HG03025 (cell line): ENCODE results near the gene SAE1.
"Not testable (repeated sequence)": the region's sequence is repeated elsewhere in the genome, so short reads cannot be mapped to it uniquely, and the experiment has no call there.

Experiments used
- ATAC-seq: cut with Tn5 transposase; IDR thresholded peaks from one replicate; pipeline ENCODE4 v1.9.1; 2021; ENCODE audit warnings: mild to moderate bottlenecking, moderate library complexity; ENCODE audit not compliant: unreplicated experiment, low FRiP score

SAE1 gene

GRCh38 chr19:47232422-47233211 is 102.0 kb downstream of the SAE1 start:
- no peak for ATAC-seq

DNA sequence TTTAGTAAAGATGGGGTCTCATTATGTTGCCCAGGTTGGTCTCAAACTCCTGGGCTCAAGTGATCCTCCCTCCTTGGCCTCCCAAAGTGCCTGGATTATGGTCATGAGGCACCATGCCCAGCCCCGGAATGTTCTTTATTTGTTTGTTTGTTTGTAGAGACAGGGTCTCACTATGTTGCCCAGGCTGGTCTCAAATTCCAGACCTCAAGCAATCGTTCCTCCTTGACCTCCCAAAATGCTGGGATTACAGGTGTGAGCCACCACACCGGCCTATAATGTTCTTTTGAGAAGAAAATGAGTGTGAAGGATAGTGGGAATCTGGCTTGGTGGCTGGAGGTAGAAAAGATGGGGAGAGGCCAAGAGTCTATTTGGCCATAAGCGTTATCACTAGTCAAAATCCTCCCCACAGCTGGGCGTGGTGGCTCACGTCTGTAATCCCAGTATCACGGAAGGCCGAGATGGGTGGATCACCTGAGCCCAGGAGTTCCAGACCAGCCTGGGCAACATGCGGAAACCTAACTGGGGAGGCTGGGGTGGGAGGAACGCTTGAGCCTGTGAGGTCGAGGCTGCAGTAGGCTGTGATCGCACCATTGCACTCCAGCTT is 105.5 kb downstream of the SAE1 start:
- ATAC-seq, result no peak

GRCh38 chr19:47239152-47239551 is 108.5 kb downstream of the SAE1 start:
- no peak for ATAC-seq

GRCh38 chr19:47239610-47240296 is 109.1 kb downstream of the SAE1 start:
- no peak for ATAC-seq

DNA sequence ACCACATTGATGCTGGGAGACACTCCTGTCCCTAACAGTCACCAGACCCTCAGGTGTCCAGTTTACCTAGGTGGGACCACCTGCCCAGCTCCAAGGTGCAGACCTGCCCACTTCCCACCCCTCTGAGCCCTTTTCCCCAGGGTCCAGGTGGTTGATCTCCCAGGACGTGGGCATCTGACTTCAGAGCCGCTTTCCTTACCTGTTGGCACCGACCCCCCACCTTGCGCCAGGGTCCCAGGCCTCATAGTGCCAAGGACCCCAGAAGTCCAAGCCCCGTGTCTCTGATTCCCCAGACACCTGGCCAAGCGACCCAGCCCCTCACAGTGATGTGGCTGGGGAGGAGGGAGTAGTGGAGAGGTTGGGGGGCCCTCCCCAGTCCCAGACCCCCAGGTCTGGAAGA is 109.9 kb downstream of the SAE1 start:
- no peak for ATAC-seq

DNA sequence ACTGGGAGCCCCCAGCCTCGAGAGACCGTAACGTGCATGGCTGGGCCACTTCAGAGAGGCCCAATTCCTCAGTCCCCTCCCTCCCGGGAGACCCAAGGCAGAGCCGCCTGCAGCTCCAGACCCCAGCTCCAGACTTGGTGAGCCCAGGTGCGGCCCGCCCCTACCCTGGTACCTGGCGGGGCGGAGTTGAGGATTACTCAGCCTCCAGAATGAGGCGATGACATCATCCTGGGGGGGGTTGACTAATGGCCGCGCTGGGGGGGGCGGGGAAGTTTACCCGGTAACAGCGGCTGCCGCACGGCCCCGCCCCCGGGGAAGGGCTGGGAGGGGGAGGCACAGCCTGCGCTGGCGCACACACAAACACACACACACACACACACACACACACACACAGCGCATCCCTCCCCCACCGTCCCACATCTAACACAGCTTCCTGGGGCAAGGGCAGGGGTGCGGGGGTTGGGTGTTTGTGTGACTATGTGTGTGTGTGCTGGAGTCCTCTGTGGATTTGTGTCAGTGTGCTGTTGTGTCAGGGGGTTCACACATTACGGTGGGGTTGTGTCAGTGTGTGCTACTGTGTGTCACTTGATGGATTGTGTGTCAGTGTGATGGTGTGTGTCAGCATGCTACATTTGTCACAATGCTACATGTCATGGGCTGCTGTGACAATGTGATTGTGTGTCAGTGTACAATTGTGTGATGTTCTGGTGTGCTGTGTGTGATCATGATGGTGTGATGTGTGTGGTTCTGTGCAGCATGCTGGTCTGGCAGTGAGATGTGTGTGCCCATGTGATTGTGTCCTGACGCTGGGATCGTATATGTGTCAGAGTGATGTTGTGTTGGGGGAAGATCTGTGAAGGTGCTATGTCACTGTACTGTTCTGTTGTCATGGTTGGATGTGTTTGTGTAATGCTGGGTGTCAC is 110.6 kb downstream of the SAE1 start:
- ATAC-seq, result no peak

GRCh38 chr19:47241919-47242577 is 111.4 kb downstream of the SAE1 start:
- no peak for ATAC-seq

GRCh38 chr19:47243364-47243775 is 112.7 kb downstream of the SAE1 start:
- no peak for ATAC-seq

GRCh38 chr19:47243776-47244547 is 113.3 kb downstream of the SAE1 start:
- peak; percentile 40 for ATAC-seq

DNA sequence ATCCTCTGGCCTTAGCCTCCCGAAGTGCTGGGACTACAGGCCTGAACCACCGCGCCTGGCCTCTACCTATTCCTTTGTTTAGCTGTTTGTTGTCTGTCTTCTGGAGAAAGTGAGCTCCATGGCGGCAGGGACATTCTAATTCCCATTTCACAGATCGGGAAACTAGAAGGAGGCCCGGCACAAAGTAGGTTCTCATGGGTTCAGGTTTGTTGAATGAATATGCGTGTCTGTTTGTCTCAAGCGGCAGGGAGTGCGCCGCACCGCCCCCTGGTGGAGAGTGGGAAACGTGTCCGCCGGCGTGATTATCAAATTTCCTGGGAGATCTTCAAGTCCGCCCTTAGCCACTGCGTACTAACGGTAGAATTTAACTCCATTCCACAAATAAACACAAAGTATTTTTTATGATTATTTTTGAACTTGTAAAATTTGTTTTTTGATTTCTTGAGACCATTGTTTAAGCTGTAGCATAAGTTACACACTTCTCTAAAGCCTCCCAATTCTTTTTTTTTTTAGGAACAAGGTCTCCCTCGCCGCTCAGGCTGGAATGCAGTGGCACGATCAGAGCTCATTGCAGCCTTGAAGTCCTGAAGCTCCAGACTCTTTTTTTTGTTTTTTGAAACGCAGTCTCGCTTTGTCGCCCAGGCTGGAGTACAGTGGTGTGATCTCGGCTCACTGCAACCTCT is 116.8 kb downstream of the SAE1 start:
- no peak for ATAC-seq

DNA sequence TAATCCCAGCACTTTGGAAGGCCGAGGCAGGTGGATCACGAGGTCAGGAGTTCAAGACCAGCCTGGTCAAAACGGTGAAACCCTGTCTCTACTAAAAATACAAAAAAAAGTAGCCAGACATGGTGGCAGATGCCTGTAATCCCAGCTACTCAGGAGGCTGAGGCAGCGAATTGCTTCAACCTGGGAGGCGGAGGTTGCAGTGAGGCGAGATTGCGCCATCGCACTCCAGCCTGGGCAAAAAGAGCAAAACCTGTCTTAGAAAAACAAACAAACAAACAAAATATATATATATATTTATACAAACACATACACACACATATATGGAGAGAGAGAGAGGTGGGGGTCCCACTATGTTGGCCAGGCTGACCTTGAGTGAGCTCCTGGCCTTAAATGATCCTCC is 122.4 kb downstream of the SAE1 start:
- ATAC-seq, result not testable (repeated sequence)

DNA sequence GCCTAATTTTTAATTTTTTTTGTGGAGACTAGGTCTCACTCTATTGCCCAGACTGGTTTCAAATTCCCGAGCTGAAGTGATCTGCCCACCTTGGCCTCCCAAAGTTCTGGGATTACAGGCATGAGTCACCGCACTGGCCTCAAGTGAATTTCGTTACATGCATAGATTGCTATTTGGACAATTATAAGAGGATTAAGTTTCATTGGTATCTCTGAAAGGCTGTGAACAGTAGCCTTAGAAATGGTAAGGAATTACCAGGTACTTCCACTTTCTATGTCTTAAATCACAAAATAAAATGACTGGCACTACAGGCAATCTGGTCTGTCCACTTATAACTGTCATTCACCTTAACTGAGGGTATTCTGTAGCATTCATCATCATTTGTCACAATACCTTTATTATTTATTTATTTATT is 122.8 kb downstream of the SAE1 start:
- no peak for ATAC-seq

- no peak for ATAC-seq
Observed at GRCh38 chr19:47253970-47254369, 123.3 kb downstream of the SAE1 start.

DNA sequence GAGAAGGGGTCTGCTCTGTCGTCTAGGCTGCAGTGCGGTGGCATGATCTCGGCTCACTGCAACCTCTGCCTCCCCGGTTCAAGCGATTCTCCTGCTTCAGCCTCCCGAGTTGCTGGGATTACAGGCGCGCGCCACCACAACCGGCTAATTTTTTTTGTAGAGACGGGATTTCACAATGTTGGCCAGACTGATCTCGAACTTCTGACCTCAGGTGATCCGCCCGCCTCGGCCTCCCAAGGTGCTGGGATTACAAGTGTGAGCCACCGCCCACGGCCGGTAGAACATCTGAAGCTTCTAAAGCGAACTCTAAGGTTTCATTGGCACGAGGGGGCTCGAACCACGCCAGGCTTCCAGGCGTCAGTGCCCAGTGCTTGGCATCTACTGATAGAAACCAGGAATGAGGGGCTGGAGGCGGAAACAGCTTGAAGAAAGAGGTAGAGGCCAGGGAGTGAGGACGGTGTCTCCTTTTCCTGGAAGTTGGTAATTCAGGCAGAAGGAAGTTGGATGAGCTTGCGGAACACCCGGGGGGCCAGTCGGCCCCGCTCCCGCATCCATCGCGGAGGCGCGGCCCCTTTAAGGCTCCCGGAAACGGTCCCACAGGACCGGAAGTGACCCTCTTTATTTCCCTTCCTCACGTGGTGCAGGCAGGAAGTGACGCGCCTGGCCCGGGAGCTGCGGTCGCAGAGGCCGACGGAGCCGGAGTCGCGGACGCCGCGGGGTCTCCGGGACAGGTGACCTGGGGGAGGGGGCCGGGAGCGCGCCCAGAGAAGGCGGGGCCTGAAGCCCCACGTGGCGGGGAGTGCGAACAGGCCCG is 125.5 kb downstream of the SAE1 start, which contains the start of gene CCDC9:
TSS of gene CCDC9 (plus strand) at position 647 of the 814 bp plus-strand sequence. CDS start 1,876 bp downstream, outside the sequence.
- ATAC-seq, result peak; percentile 43

GRCh38 chr19:47256693-47257410 is 126.2 kb downstream of the SAE1 start:
- ATAC-seq, result peak; percentile 70

GRCh38 chr19:47257411-47258169 is 127.0 kb downstream of the SAE1 start:
- ATAC-seq, result no peak
